Right lobe of liver (tissue), 4 donors: Measurements from ENCODE around the gene AXIN1.

ENCODE experiments used
- POLR2A ChIP-seq: fragments of 450-650 bp; IDR thresholded peaks from one replicate; pipeline ENCODE4 v1.6.1; 2017; ENCODE audit warnings: antibody characterized with exemption, mild to moderate bottlenecking
- TF ChIP-seq, protein P1 (sequence below), 4 donors: fragments of 200-600 bp in 3 of 4; fragments of 450-650 bp in 1 of 4; IDR thresholded peaks; one replicate each; pipeline versions ENCODE4 v1.5.1 to v1.8.0; 2016 to 2022; ENCODE audit warnings: antibody characterized with exemption in 4 of 4, mild to moderate bottlenecking in 2 of 4
- donor health status: DM: no; HTN: no; CAD: no.
- donor health status: DM: no; HTN: no; CAD: no.
- donor health status: DM: no; HTN: yes; CAD: no.

DNA sequence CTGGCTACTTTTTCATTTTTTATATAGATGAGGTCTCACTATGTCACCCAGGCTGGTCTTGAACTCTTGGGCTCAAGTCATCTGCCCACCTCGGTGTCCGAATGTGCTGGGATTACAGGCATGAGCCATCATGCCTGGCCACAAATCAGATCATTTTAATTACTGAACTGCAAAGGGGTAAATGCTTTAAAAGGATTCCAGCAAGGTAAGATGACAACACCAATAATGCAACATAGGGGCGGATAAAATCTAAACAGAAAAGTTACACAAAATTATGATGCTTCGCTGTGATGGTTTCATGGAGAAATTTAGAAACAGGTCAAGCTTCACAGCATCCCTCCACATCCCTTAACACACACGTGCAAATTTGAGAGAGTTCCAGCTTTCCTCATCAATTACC lies 32.3 kb downstream of the AXIN1 start:
- no peak for TF ChIP-seq POLR2A
- TF ChIP-seq, protein P1, sequence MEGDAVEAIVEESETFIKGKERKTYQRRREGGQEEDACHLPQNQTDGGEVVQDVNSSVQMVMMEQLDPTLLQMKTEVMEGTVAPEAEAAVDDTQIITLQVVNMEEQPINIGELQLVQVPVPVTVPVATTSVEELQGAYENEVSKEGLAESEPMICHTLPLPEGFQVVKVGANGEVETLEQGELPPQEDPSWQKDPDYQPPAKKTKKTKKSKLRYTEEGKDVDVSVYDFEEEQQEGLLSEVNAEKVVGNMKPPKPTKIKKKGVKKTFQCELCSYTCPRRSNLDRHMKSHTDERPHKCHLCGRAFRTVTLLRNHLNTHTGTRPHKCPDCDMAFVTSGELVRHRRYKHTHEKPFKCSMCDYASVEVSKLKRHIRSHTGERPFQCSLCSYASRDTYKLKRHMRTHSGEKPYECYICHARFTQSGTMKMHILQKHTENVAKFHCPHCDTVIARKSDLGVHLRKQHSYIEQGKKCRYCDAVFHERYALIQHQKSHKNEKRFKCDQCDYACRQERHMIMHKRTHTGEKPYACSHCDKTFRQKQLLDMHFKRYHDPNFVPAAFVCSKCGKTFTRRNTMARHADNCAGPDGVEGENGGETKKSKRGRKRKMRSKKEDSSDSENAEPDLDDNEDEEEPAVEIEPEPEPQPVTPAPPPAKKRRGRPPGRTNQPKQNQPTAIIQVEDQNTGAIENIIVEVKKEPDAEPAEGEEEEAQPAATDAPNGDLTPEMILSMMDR (IDR thresholded peaks at IDR 0.05) = no peak
